Ovary (tissue), 9 donors: ENCODE measurements around the gene ADRB1. TPM values are rescaled to one million over a fixed set of nuclear protein-coding genes. Genes with fewer than 3 reads are reported as not detected.

Experiments used
- DNase-seq, 5 donors: peaks; one replicate each; pipeline ENCODE4 v3.0.0-alpha.2; 2019 to 2020
- H3K27ac ChIP-seq, 2 donors: fragments of 200-600 bp; one replicate each; pipeline versions ENCODE4 v1.5.1 to v1.8.0; 2019 to 2022
- H3K27me3 ChIP-seq: fragments of 200-600 bp; one replicate; pipeline ENCODE4 v1.8.0; 2022
- H3K36me3 ChIP-seq: fragments of 200-600 bp; sonication (generic); one replicate; pipeline ENCODE4 v1.5.1; 2019
- H3K4me1 ChIP-seq: one replicate; pipeline ENCODE4 v1.8.1; 2013; ENCODE audit warnings: mild to moderate bottlenecking, moderate library complexity; ENCODE audit not compliant: insufficient read depth
- H3K4me3 ChIP-seq: fragments of 200-600 bp; sonication (generic); one replicate; pipeline ENCODE4 v1.5.1; 2017
- H3K9me3 ChIP-seq, 2 donors: fragments of 200-600 bp in 1 of 2; sonication (generic) in 1 of 2; one replicate each; pipeline versions ENCODE4 v1.5.1 to v1.8.1; 2013 to 2019; ENCODE audit warnings: mild to moderate bottlenecking in 1 of 2, moderate library complexity in 1 of 2
- CTCF ChIP-seq, 3 donors: fragments of 450-650 bp in 2 of 3; fragments of 200-600 bp in 1 of 3; IDR thresholded peaks; one replicate each; pipeline versions ENCODE4 v1.5.1 to v1.8.0; 2016 to 2022; ENCODE audit warnings: antibody characterized with exemption in 3 of 3, mild to moderate bottlenecking in 1 of 3
- EP300 ChIP-seq: sonication (generic); formaldehyde crosslinking; IDR thresholded peaks from one replicate; pipeline ENCODE4 v1.6.1; 2017; ENCODE audit warnings: antibody characterized with exemption
- POLR2A ChIP-seq: fragments of 450-650 bp; IDR thresholded peaks from one replicate; pipeline ENCODE4 v1.6.1; 2017; ENCODE audit warnings: antibody characterized with exemption, mild to moderate bottlenecking, moderate library complexity
- WGBS, 3 donors: extraction: QIAGEN DNeasy Blood & Tissue Kit in 1 of 3; methylation state at CpG; one replicate each; pipeline versions ENCODE4 v1.1.5 to v1.1.7; 2013 to 2017; 5-methylcytosine and 5-hydroxymethylcytosine counted together
- intact Hi-C, 4 donors: fragments of 100-400 bp; cut with DNase I; formaldehyde crosslinking; loops; one replicate each; pipeline versions ENCODE4 v1.11.0 to v1.15.1; 2022 to 2023
- polyA plus RNA-seq, 2 donors: library from polyadenylated mRNA; stranded (reverse); fragments of 200-250 nt in 1 of 2; fragments of 350-450 nt in 1 of 2; fragmentation: Illumina TruSeq in 1 of 2; extraction: RNeasy Lipid Tissue Mini Kit (QIAGEN cat#74804) in 1 of 2; gene quantifications; one replicate each; pipeline ENCODE4 v1.2.3, GENCODE V29; 2013 to 2014
- total RNA-seq, 7 donors: library from RNA; depleted of rRNA in 2 of 7; stranded (reverse); fragments of >200 nt in 2 of 7; fragmentation: NEBNext Ultra II Directional in 3 of 7; extraction: Animal tissue kit (Norgen Biotek cat#: 25700) in 3 of 7; gene quantifications; one replicate each; pipeline versions ENCODE4 v1.1.0 to v1.2.4, GENCODE V29; 2016 to 2023
- donor health status: DM: no; HTN: no; CAD: no; lungs with moderate emphysema.
- donor health status: DM: no; HTN: no; CAD: no.
- donor health status: Bipolar disorder and iron deficiency.
- donor health status: DM: yes; HTN: yes; CAD: no.
- donor health status: DM: no; HTN: no; CAD: no.
- donor health status: DM: yes; HTN: yes; CAD: no.

The ADRB1 gene
- total and polyA plus RNA-seq, 9 donors, result 0.13 to 1.1 (median 0.23) TPM; not detected in 3

GRCh38 chr10:114095559-114096337 is 52.1 kb downstream of the ADRB1 start:
- DNase-seq, result no peak
- peaks cover 1% of the 10 kb centered on the region for H3K4me1 ChIP-seq
- TF ChIP-seq EP300 (no peak), CTCF (IDR thresholded peaks at IDR 0.05) (no peak), POLR2A (no peak)
- H3K27me3 ChIP-seq, result no peaks in the 10 kb centered on the region
- no peak overlapping the region for H3K27ac ChIP-seq
- intact Hi-C loops, result no loop called here
- no peaks in the 10 kb centered on the region for H3K36me3 ChIP-seq
- no peaks in the 10 kb centered on the region for H3K9me3 ChIP-seq
- 39 to 45% (median 43%) methylated on average over 13 of the region's 13 CpGs for WGBS, 3 donors
- no peak overlapping the region for H3K4me3 ChIP-seq

Other genes with a start within 250 kb of the ADRB1 start
- gene DCLRE1A, start 189.8 kb upstream of the ADRB1 start, total RNA-seq, result 1 to 10 TPM; 4.0 to 8.0 (median 5.7) TPM
- 1 to 10 TPM; 3.4 to 4.3 TPM for gene DCLRE1A, start 189.8 kb upstream of the ADRB1 start, polyA plus RNA-seq
- gene NHLRC2, start 189.2 kb upstream of the ADRB1 start, total RNA-seq, result 10 to 100 TPM; 38.0 to 71.7 (median 43.9) TPM
- gene NHLRC2, start 189.2 kb upstream of the ADRB1 start, polyA plus RNA-seq, result 1 to 10 TPM; 5.8 to 9.0 TPM
- 10 to 100 TPM; 15.7 to 31.2 (median 18.6) TPM for gene CCDC186, start 130.3 kb downstream of the ADRB1 start, total RNA-seq
- 10 to 100 TPM in 1 of 2 donors, 1 to 10 TPM in 1; 4.4 to 10.1 TPM for gene CCDC186, start 130.3 kb downstream of the ADRB1 start, polyA plus RNA-seq
- 1 to 10 TPM in 2 of 7 donors, under 1 TPM in 5; 0.36 to 1.4 (median 0.70) TPM for gene TDRD1, start 135.5 kb downstream of the ADRB1 start, total RNA-seq
- under 1 TPM; 0.17 to 0.48 TPM for gene TDRD1, start 135.5 kb downstream of the ADRB1 start, polyA plus RNA-seq
- gene VWA2, start 195.4 kb downstream of the ADRB1 start, total RNA-seq, result 10 to 100 TPM in 1 of 7 donors, 1 to 10 TPM in 2, under 1 TPM in 3, not detected in 1; 0.18 to 11.1 (median 1.0) TPM
- gene VWA2, start 195.4 kb downstream of the ADRB1 start, polyA plus RNA-seq, result under 1 TPM in 1 of 2 donors, not detected in 1; 0.04 TPM